A549 treated with ZK216348 at 1 μM for 4 hours (cell line): ENCODE data around the gene KHDC1L. TPM values are rescaled to one million over a fixed set of nuclear protein-coding genes. Genes with fewer than 3 reads are reported as not detected.

Experiments used
- total RNA-seq: library from RNA; stranded (reverse); fragments of 200-300 nt; extraction: Qiagen RNA extraction; gene quantifications from 5 replicates; pipeline ENCODE4 v1.2.3, GENCODE V29; 2022; ENCODE audit warnings: low read depth

The KHDC1L gene
- total RNA-seq, result 0.32 to 0.36 TPM in 2 of 5 replicates, not detected in the others

GRCh38 chr6:73225396-73225795, at the start of gene KHDC1L:
KHDC1L (minus strand) TSS chr6:73225496; CDS start chr6:73225408, 88 bp downstream.

GRCh38 chr6:73262671-73263569, 37.6 kb upstream of the KHDC1L start, which contains the start of gene KHDC1:
KHDC1 (minus strand) TSS chr6:73263196; CDS start chr6:73242517, 20,679 bp downstream.

Other genes starting within 250 kb of the KHDC1L start
- 2.4 to 4.2 TPM (median 3.5 TPM) in 5 replicates for gene KHDC1, start 37.7 kb upstream of the KHDC1L start, total RNA-seq
- not detected in 5 replicates for gene DPPA5, start 128.8 kb upstream of the KHDC1L start, total RNA-seq
- not detected in 5 replicates for gene KHDC3L, start 137.2 kb upstream of the KHDC1L start, total RNA-seq
- gene OOEP, start 144.4 kb upstream of the KHDC1L start, total RNA-seq, result not detected in 5 replicates
- not detected in 5 replicates for gene DDX43, start 169.3 kb upstream of the KHDC1L start, total RNA-seq
- gene CGAS, start 226.8 kb upstream of the KHDC1L start, total RNA-seq, result 4.4 to 5.4 TPM (median 5.0 TPM) in 5 replicates
- gene MTO1, start 236.2 kb upstream of the KHDC1L start, total RNA-seq, result 9.2 to 13.4 TPM (median 10.9 TPM) in 5 replicates